Thymus (tissue), 14 donors: ENCODE results near the gene RNF114. TPM values are rescaled to one million over a fixed set of nuclear protein-coding genes. Genes with fewer than 3 reads are reported as not detected.

ENCODE experiments used
- DNase-seq, 9 donors: peaks; one replicate each; pipeline ENCODE4 v3.0.0-alpha.2; 2013; ENCODE audit warnings: low spot score in 9 of 9, low read depth in 6 of 9, missing footprints in 1 of 9
- H3K27ac ChIP-seq, 2 donors: one replicate each; pipeline ENCODE4 v1.5.1; 2013; ENCODE audit warnings: control low read depth in 1 of 2, low read depth in 1 of 2, low read length in 1 of 2, mild to moderate bottlenecking in 1 of 2, moderate library complexity in 1 of 2
- H3K27me3 ChIP-seq, 2 donors: one replicate each; pipeline ENCODE4 v1.5.1; 2013; ENCODE audit warnings: low read length in 1 of 2; ENCODE audit not compliant: control insufficient read depth in 2 of 2, insufficient read depth in 1 of 2
- H3K36me3 ChIP-seq, 2 donors: one replicate each; pipeline ENCODE4 v1.5.1; 2013; ENCODE audit warnings: low read length in 1 of 2, mild to moderate bottlenecking in 1 of 2, moderate library complexity in 1 of 2; ENCODE audit not compliant: control insufficient read depth in 2 of 2, insufficient read depth in 2 of 2
- H3K4me1 ChIP-seq, 2 donors: one replicate each; pipeline ENCODE4 v1.5.1; 2013; ENCODE audit warnings: low read length in 2 of 2; ENCODE audit not compliant: control insufficient read depth in 2 of 2, insufficient read depth in 2 of 2
- H3K4me3 ChIP-seq, 2 donors: one replicate each; pipeline ENCODE4 v1.5.1; 2013; ENCODE audit warnings: low read length in 2 of 2, control low read depth in 1 of 2, mild to moderate bottlenecking in 1 of 2
- H3K9me3 ChIP-seq, 2 donors: one replicate each; pipeline ENCODE4 v1.5.1; 2013; ENCODE audit warnings: low read length in 1 of 2, mild to moderate bottlenecking in 1 of 2; ENCODE audit not compliant: control insufficient read depth in 2 of 2, insufficient read depth in 1 of 2
- WGBS: extraction: QIAGEN DNeasy Blood & Tissue Kit; methylation state at CpG from one replicate; pipeline ENCODE4 v1.1.7; 2013; 5-methylcytosine and 5-hydroxymethylcytosine counted together
- long read RNA-seq, 10 donors: transcript quantifications; one replicate each; lab custom pipeline, GENCODE V29; 2026
- polyA plus RNA-seq: library from polyadenylated mRNA; stranded (reverse); fragments of 200-250 nt; gene quantifications from one replicate; pipeline ENCODE4 v1.2.3, GENCODE V29; 2013
- total RNA-seq: library from RNA; stranded (reverse); fragments of 120-200 nt; gene quantifications from one replicate; pipeline ENCODE4 v1.2.4, GENCODE V29; 2013
- donor health status: healthy.

RNF114 gene
- total RNA-seq (40.8 TPM), polyA plus RNA-seq (60.8 TPM)
- long read RNA-seq, donor 1, partial matches to known transcripts: 0 of 7 reads
- long read RNA-seq, donor 1, other reads (novel, unspliced or antisense): 0 of 7 reads
- long read RNA-seq, donor 2, transcript RNF114-201 (6 exons, 2,503 nt): major isoform, 38 of 48 reads
- long read RNA-seq, donor 2, transcript RNF114-207 (4 exons, 2,006 nt): minor isoform, 6 of 48 reads
- long read RNA-seq, donor 2, partial matches to known transcripts: 0 of 48 reads
- long read RNA-seq, donor 2, other reads (novel, unspliced or antisense): 0 of 48 reads
- long read RNA-seq, donor 3, transcript RNF114-206 (2 exons, 565 nt): minor isoform, 9 of 37 reads
- long read RNA-seq, donor 3, transcript RNF114-201 (6 exons, 2,503 nt): major isoform, 22 of 37 reads
- long read RNA-seq, donor 3, partial matches to known transcripts: 0 of 37 reads
- long read RNA-seq, donor 3, other reads (novel, unspliced or antisense): 0 of 37 reads
- long read RNA-seq, donor 4, transcript RNF114-201 (6 exons, 2,503 nt): major isoform, 10 of 13 reads
- long read RNA-seq, donor 4, partial matches to known transcripts: 0 of 13 reads
- long read RNA-seq, donor 4, other reads (novel, unspliced or antisense): 0 of 13 reads
- long read RNA-seq, donor 5, transcript RNF114-207 (4 exons, 2,006 nt): minor isoform, 5 of 45 reads
- long read RNA-seq, donor 5, transcript RNF114-201 (6 exons, 2,503 nt): major isoform, 33 of 45 reads
- long read RNA-seq, donor 5, partial matches to known transcripts: 5 of 45 reads
- long read RNA-seq, donor 5, other reads (novel, unspliced or antisense): 0 of 45 reads
- long read RNA-seq, donor 6, transcript RNF114-207 (4 exons, 2,006 nt): minor isoform, 5 of 25 reads
- long read RNA-seq, donor 6, transcript RNF114-201 (6 exons, 2,503 nt): major isoform, 18 of 25 reads
- long read RNA-seq, donor 6, partial matches to known transcripts: 0 of 25 reads
- long read RNA-seq, donor 6, other reads (novel, unspliced or antisense): 0 of 25 reads
- long read RNA-seq, donor 7, transcript RNF114-201 (6 exons, 2,503 nt): major isoform, 32 of 42 reads
- long read RNA-seq, donor 7, partial matches to known transcripts: 6 of 42 reads
- long read RNA-seq, donor 7, other reads (novel, unspliced or antisense): 0 of 42 reads
- long read RNA-seq, donor 8, transcript RNF114-201 (6 exons, 2,503 nt): major isoform, 8 of 8 reads
- long read RNA-seq, donor 8, partial matches to known transcripts: 0 of 8 reads
- long read RNA-seq, donor 8, other reads (novel, unspliced or antisense): 0 of 8 reads
- long read RNA-seq, donor 9, transcript RNF114-201 (6 exons, 2,503 nt): major isoform, 10 of 13 reads
- long read RNA-seq, donor 9, partial matches to known transcripts: 0 of 13 reads
- long read RNA-seq, donor 9, other reads (novel, unspliced or antisense): 0 of 13 reads
- long read RNA-seq, donor 10, transcript RNF114-201 (6 exons, 2,503 nt): major isoform, 26 of 32 reads
- long read RNA-seq, donor 10, partial matches to known transcripts: 5 of 32 reads
- long read RNA-seq, donor 10, other reads (novel, unspliced or antisense): 0 of 32 reads

GRCh38 chr20:49936153-49937026 is at the start of gene RNF114:
RNF114 (plus strand) TSS chr20:49936397; CDS start chr20:49936413, 16 bp downstream.
- Histone ChIP-seq H3K4me1 (peaks cover 16 to 27% of the 10 kb centered on the region in 2 donors), H3K27ac (peak within 1 kb of the TSS; percentile 75 to 86), H3K27me3 (no peaks in the 10 kb centered on the region), H3K9me3 (no peaks in the 10 kb centered on the region), H3K4me3 (peak within 1 kb of the TSS; percentile 98 to 99), H3K36me3 (peaks cover 7 to 10% of the 10 kb centered on the region in 2 donors)
- DNase-seq: peak; percentile 74 to 95 (median 86)
- under 1% methylated on average over 79 of the region's 79 CpGs for WGBS

- WGBS: 96% methylated on average over 30 of the region's 30 CpGs
- peaks cover 62 to 70% of the 10 kb centered on the region in 2 donors for H3K36me3 ChIP-seq
- H3K27ac ChIP-seq: no peak overlapping the region
- no peak for DNase-seq
- no peaks in the 10 kb centered on the region for H3K27me3 ChIP-seq
- no peaks in the 10 kb centered on the region for H3K9me3 ChIP-seq
- no peak overlapping the region for H3K4me3 ChIP-seq
- H3K4me1 ChIP-seq: peaks cover 0 to 2% of the 10 kb centered on the region in 2 donors
These were observed 49.5 kb upstream of the RNF114 start for GRCh38 chr20:49886571-49887213.

GRCh38 chr20:49887251-49888211 is 48.7 kb upstream of the RNF114 start:
- 95% methylated on average over 32 of the region's 32 CpGs for WGBS
- Histone ChIP-seq H3K27me3 (no peaks in the 10 kb centered on the region), H3K9me3 (no peaks in the 10 kb centered on the region), H3K27ac (peak overlapping the region in 1 of 2 donors; percentile 37), H3K4me1 (peaks cover 0 to 2% of the 10 kb centered on the region in 2 donors), H3K4me3 (no peak overlapping the region), H3K36me3 (peaks cover 56 to 63% of the 10 kb centered on the region in 2 donors)
- no peak for DNase-seq

- peak in 8 of 9 donors; percentile 17 to 64 (median 43) for DNase-seq
- 90% methylated on average over 18 of the region's 18 CpGs for WGBS
- peaks cover 0 to 2% of the 10 kb centered on the region in 2 donors for H3K4me1 ChIP-seq
- no peaks in the 10 kb centered on the region for H3K27me3 ChIP-seq
- peaks cover 53 to 60% of the 10 kb centered on the region in 2 donors for H3K36me3 ChIP-seq
- no peak overlapping the region for H3K27ac ChIP-seq
- H3K9me3 ChIP-seq: no peaks in the 10 kb centered on the region
- no peak overlapping the region for H3K4me3 ChIP-seq
These were observed 47.8 kb upstream of the RNF114 start for GRCh38 chr20:49888212-49889000.

GRCh38 chr20:49889001-49889934 is 46.9 kb upstream of the RNF114 start:
- WGBS: 86% methylated on average over 9 of the region's 9 CpGs
- Histone ChIP-seq H3K27me3 (no peaks in the 10 kb centered on the region), H3K36me3 (peaks cover 47 to 51% of the 10 kb centered on the region in 2 donors)

GRCh38 chr20:49889935-49890333 is 46.3 kb upstream of the RNF114 start:
- Histone ChIP-seq H3K36me3 (peaks cover 40 to 46% of the 10 kb centered on the region in 2 donors), H3K27ac (no peak overlapping the region), H3K4me1 (peaks cover 0 to 2% of the 10 kb centered on the region in 2 donors), H3K27me3 (no peaks in the 10 kb centered on the region), H3K4me3 (no peak overlapping the region), H3K9me3 (no peaks in the 10 kb centered on the region)
- DNase-seq: no peak
- 87% methylated on average over 9 of the region's 9 CpGs for WGBS

More at GRCh38 chr20:49889001-49889934, 46.9 kb upstream of the RNF114 start:
- Histone ChIP-seq H3K4me3 (no peak overlapping the region), H3K27ac (no peak overlapping the region), H3K4me1 (peaks cover 0 to 2% of the 10 kb centered on the region in 2 donors), H3K9me3 (no peaks in the 10 kb centered on the region)
- no peak for DNase-seq
